ENCODE measurements around the gene GRHPR.
"Not testable (repeated sequence)": the region's sequence is repeated elsewhere in the genome, so short reads cannot be mapped to it uniquely, and the experiment has no call there.

The GRHPR gene

GRCh38 chr9:37397948-37398347, 24.5 kb upstream of the GRHPR start:
- in situ Hi-C loops (cut with MboI; ENCODE audit: low sequenced_read_pairs), result not testable (repeated sequence)

GRCh38 chr9:37398464-37399025, 24.0 kb upstream of the GRHPR start:
- in situ Hi-C loops (cut with MboI; ENCODE audit: low sequenced_read_pairs), result no loop called here

GRCh38 chr9:37399336-37399735, 23.2 kb upstream of the GRHPR start:
- in situ Hi-C loops (cut with MboI; ENCODE audit: low sequenced_read_pairs), result no loop called here

GRCh38 chr9:37404590-37404989, 17.9 kb upstream of the GRHPR start:
- in situ Hi-C loops (cut with MboI; ENCODE audit: low sequenced_read_pairs), result no loop called here

GRCh38 chr9:37405350-37405749, 17.1 kb upstream of the GRHPR start:
- in situ Hi-C loops (cut with MboI; ENCODE audit: low sequenced_read_pairs), result no loop called here

GRCh38 chr9:37405764-37406380, 16.6 kb upstream of the GRHPR start:
- in situ Hi-C loops (cut with MboI; ENCODE audit: low sequenced_read_pairs), result no loop called here

- in situ Hi-C loops (cut with MboI; ENCODE audit: low sequenced_read_pairs), result no loop called here
These were observed 15.7 kb upstream of the GRHPR start for GRCh38 chr9:37406603-37407401.

GRCh38 chr9:37407468-37407867, 15.0 kb upstream of the GRHPR start:
- in situ Hi-C loops (cut with MboI; ENCODE audit: low sequenced_read_pairs), result no loop called here

GRCh38 chr9:37408933-37409710, 13.4 kb upstream of the GRHPR start:
- in situ Hi-C loops (cut with MboI; ENCODE audit: low sequenced_read_pairs), result no loop called here

GRCh38 chr9:37410354-37410861, 12.1 kb upstream of the GRHPR start:
- in situ Hi-C loops (cut with MboI; ENCODE audit: low sequenced_read_pairs), result no loop called here

GRCh38 chr9:37410969-37411785, 11.3 kb upstream of the GRHPR start:
- in situ Hi-C loops (cut with MboI; ENCODE audit: low sequenced_read_pairs), result no loop called here

- in situ Hi-C loops (cut with MboI; ENCODE audit: low sequenced_read_pairs), result no loop called here
These were observed 9.9 kb upstream of the GRHPR start for GRCh38 chr9:37412431-37413151.

- in situ Hi-C loops (cut with MboI; ENCODE audit: low sequenced_read_pairs), result no loop called here
These were observed 9.2 kb upstream of the GRHPR start for GRCh38 chr9:37413311-37413710.

- in situ Hi-C loops (cut with MboI; ENCODE audit: low sequenced_read_pairs), result no loop called here
These were observed 8.0 kb upstream of the GRHPR start for GRCh38 chr9:37414503-37414943.

- in situ Hi-C loops (cut with MboI; ENCODE audit: low sequenced_read_pairs), result no loop called here
These were observed 7.3 kb upstream of the GRHPR start for GRCh38 chr9:37415011-37415719.

- in situ Hi-C loops (cut with MboI; ENCODE audit: low sequenced_read_pairs), result no loop called here
These were observed 5.2 kb upstream of the GRHPR start for GRCh38 chr9:37417252-37417803.

- in situ Hi-C loops (cut with MboI; ENCODE audit: low sequenced_read_pairs), result no loop called here
These were observed 4.5 kb upstream of the GRHPR start for GRCh38 chr9:37417857-37418618.

GRCh38 chr9:37419204-37419603, 3.3 kb upstream of the GRHPR start:
- in situ Hi-C loops (cut with MboI; ENCODE audit: low sequenced_read_pairs), result no loop called here
